Middle frontal gyrus (tissue), 1 donor: ENCODE results near the gene DPH5.
"Not testable (repeated sequence)": the region's sequence is repeated elsewhere in the genome, so short reads cannot be mapped to it uniquely, and the experiment has no call there.

ENCODE experiments used
- DNase-seq: peaks from one replicate; pipeline ENCODE4 v3.0.0-alpha.2; 2015; ENCODE audit warnings: low spot score; ENCODE audit errors: extremely low spot score

Gene DPH5, protein sequence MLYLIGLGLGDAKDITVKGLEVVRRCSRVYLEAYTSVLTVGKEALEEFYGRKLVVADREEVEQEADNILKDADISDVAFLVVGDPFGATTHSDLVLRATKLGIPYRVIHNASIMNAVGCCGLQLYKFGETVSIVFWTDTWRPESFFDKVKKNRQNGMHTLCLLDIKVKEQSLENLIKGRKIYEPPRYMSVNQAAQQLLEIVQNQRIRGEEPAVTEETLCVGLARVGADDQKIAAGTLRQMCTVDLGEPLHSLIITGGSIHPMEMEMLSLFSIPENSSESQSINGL

GRCh38 chr1:101025657-101026429, at the start of gene DPH5:
DPH5 (minus strand) TSS chr1:101025784; CDS start chr1:101025443, 341 bp downstream.
- peak; percentile 77 for DNase-seq

- no peak for DNase-seq
These were observed 48.3 kb upstream of the DPH5 start for GRCh38 chr1:101073836-101074235.

DNA sequence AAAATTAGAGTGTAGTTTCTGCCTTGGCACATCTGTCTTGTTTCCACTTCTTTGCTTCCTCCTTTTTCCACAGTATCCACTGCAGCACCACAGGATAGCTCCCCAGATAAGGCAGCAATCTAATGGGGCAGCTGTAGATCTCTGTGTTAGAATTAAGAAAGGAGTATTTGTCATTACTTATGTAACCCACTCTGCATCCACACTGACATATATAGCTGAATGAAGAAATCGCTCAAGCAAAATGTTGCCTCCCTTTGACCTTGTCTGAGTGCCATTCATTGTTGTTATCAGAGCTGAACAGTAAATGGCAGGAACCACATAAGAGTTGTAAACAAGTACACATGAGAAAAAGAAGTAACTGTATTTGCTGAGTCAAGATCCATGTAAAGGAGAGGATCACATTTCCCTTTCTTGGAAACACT, 45.9 kb upstream of the DPH5 start:
- DNase-seq, result no peak

DNA sequence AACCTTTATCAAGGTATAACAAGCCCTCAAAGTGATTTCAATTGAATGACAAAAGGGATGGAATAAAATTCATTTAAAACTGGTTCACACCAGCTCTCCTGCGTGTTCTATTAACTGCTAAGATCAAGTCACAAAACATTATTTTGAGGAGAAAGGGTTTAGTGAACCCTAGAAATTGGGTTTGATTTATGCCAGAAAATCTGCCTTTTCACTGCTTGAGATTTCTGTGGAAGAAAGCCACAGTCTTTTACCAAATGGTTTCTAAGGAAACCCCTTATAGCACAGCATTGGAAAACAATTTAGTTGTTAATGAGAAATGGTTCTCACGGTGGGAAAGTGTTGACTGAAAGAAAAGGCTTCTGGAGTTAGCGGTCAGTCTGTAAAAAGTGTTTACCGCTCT, 43.6 kb upstream of the DPH5 start:
- DNase-seq, result no peak

DNA sequence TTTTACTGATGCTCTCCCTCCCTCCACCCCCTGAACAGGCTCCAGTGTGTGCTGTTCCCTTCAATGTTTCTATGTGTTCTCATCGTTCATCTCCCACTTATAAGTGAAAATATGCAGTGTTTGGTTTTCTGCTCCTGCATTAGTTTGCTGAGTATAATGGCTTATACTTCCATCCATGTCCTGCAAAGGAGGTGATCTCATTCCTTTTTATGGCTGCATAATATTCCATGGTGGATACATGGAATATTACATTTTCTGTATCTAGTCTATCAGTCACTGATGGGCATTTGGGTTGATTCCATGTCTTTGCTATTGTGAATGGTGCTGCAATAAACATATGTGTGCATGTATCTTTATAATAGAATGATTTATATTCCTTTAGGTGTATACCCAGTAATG, 41.4 kb upstream of the DPH5 start:
- DNase-seq, result not testable (repeated sequence)

DNA sequence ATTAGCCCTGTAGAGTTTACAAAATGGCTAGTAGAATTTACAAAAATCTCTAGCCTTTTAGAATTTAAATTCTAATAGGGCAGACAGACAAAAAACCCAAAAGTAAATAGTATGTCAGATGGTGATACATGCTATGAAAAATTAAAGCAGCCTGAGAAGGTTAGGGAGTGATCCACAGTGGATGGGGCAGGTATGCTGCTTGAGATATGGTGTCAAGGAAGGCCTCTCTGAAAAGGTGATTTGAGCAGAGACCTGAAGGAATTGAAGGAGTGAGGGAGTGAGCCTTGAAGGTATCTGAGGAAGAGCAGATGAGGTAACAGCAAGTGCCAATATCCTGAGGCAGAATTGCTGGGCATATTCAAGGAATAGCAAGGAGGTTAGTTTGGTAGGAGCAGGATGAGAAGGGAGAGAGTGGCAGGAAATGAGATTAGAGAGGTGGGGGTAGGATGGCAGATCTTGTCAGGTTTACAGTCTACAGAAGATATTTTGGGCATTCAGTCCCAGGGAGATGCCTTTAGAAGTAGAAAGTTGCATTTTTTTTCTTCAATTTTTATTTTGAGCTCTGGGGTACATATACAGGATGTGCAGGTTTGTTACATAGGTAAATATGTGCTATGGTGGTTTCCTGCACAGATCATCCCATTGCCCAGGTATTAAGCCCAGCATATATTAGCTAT, 40.8 kb upstream of the DPH5 start:
- no peak for DNase-seq

- DNase-seq, result no peak
These were observed 40.0 kb upstream of the DPH5 start for GRCh38 chr1:101065575-101065974.

- DNase-seq, result no peak
These were observed 39.1 kb upstream of the DPH5 start for GRCh38 chr1:101064697-101065096.

- DNase-seq, result no peak
These were observed 35.4 kb upstream of the DPH5 start for GRCh38 chr1:101060992-101061391.

GRCh38 chr1:101059945-101060542, 34.5 kb upstream of the DPH5 start:
- DNase-seq, result no peak

- no peak for DNase-seq
These were observed 30.0 kb upstream of the DPH5 start for GRCh38 chr1:101055623-101056022.

- no peak for DNase-seq
These were observed 26.4 kb upstream of the DPH5 start for GRCh38 chr1:101051688-101052638.

DNA sequence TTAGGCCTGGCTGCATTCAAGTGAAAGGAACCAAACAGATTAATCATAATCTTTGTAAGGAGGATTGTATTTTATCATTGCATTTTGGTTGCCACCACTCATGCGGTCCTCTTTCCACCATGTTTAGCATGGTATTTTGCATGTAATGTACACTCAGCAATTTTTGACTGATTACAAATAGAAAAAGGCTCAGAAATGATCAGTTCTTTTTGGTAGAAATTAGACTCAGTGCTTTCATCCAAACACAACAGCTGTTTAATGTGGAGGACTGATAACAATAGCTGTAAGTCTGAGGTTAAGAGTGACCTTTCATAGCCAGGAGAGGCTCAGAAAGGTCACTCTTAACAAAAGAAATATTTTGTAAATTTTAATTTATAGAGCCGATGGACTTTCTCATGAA, 25.3 kb upstream of the DPH5 start:
- DNase-seq, result no peak

- DNase-seq, result no peak
These were observed 19.2 kb upstream of the DPH5 start for GRCh38 chr1:101044749-101045148.

DNA sequence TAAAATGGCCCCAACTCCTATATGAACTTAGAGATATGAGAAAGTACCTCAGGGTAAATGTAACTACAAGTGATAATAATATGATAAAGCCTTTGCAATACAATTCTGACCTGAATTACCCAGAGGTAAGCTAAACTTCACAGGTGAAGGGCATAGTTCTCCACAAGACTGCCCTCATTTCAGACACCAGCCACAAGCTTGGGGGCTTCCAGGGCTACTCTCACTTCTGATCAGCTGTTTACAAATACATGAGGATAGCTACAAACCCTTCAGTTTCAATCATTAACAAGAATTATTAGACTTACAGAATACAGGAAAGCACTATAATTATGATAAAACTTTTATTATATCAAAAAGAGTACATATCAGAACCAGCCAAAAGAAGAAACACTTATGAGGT, 18.7 kb upstream of the DPH5 start:
- DNase-seq, result no peak

DNA sequence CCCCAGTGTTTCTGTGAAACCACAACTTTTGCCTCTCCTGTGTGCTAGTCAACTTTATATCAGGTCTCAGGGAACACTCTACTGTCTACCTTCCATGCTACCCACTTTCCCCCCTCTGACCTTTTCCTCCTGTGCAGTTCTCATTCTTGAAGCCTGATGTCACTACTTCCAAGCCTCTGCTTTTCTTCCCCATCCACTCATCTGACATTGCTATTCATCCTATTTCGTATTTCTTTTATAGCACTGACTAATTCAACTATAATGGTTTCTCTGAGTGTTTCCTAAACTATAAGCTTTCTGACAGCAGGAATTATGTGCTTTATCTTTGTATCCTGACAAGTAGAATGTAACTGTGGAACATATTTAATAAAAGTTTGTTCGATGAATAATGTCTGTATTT, 18.2 kb upstream of the DPH5 start:
- no peak for DNase-seq

- DNase-seq, result no peak
These were observed 15.7 kb upstream of the DPH5 start for GRCh38 chr1:101041300-101041699.

- DNase-seq, result no peak
These were observed 15.1 kb upstream of the DPH5 start for GRCh38 chr1:101040666-101041065.

GRCh38 chr1:101039245-101039644, 13.7 kb upstream of the DPH5 start:
- DNase-seq, result no peak

- no peak for DNase-seq
These were observed 11.7 kb upstream of the DPH5 start for GRCh38 chr1:101037316-101037715.

DNA sequence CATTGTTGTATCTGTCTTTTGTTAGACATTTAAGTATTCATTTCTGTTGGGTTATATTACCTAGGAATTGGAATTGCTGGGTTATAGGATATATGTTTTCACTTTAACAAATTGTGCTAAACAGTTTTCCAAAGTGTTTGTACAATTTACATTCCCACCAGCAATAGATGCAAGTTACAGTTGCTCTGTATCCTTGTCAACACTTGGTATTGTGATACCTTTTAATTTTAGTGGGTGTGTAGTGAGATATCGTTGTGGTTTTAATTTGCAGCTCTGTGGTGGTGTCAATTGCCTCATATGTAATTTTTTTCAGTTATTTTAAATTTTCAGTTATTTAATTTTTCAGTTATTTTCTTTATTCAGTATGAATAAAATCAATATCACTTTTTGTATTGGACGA, 7.4 kb upstream of the DPH5 start:
- no peak for DNase-seq
